ENCODE results near the gene MBTPS2. TPM values are rescaled to one million over a fixed set of nuclear protein-coding genes. Genes with fewer than 3 reads are reported as not detected.

The MBTPS2 gene
- total and polyA plus RNA-seq, 9 of the 15 experiments (the other 6 are each of a cell fraction or from before 2014, with no cell fraction given) = 2.3 to 18.7 (median 4.0) TPM

- TF ChIP-seq AFF4 (CRISPR knock-in tag; IDR thresholded peaks at IDR 0.05) = peak; percentile 63; the same call in 1 of the 2 replicates
- TF ChIP-seq ELF2 (CRISPR knock-in tag; IDR thresholded peaks at IDR 0.05) = peak; percentile 33; the same call in 1 of the 2 replicates
- TF ChIP-seq ZNF224 (CRISPR knock-in tag; IDR thresholded peaks at IDR 0.05) = 0 out of 2 replicates have a peak, but pooled peaks have one; percentile 46
- no peak for TF ChIP-seq ZNF175 (CRISPR knock-in tag; IDR thresholded peaks at IDR 0.05; ENCODE audit: low read depth)
- TF ChIP-seq NUFIP1 (IDR thresholded peaks at IDR 0.05; ENCODE audit: partially characterized antibody) = no peak
- no peak for TF ChIP-seq WHSC1 (IDR thresholded peaks at IDR 0.05; ENCODE audit: low read length)
- no peak; the same call in 1 of the 2 replicates for TF ChIP-seq ATF6 (CRISPR knock-in tag; IDR thresholded peaks at IDR 0.05)
- TF ChIP-seq GTF2F1 (IDR thresholded peaks at IDR 0.05; ENCODE audit: low read depth, low read length) = peak; percentile 87; the same call in 1 of the 2 replicates
- TF ChIP-seq SMAD4 (CRISPR knock-in tag; conservative IDR thresholded peaks at IDR 0.05) = 0 out of 2 replicates have a peak, but pooled peaks have one; percentile 26
- no peak for TF ChIP-seq ZNF449 (CRISPR knock-in tag; IDR thresholded peaks at IDR 0.05)
- no peak for TF ChIP-seq ZFP36 (IDR thresholded peaks at IDR 0.05; ENCODE audit: low read depth, low read length, partially characterized antibody)
- TF ChIP-seq BRD9 (IDR thresholded peaks at IDR 0.05; ENCODE audit: low read depth, partially characterized antibody) = no peak
- no peak for TF ChIP-seq NCOA2 (IDR thresholded peaks at IDR 0.05; ENCODE audit: partially characterized antibody in 2 of 2)
- TF ChIP-seq ARID3B (CRISPR knock-in tag; IDR thresholded peaks at IDR 0.05; ENCODE audit: borderline replicate concordance) = no peak
- peak; percentile 94 for TF ChIP-seq PHF20 (IDR thresholded peaks at IDR 0.05; ENCODE audit: partially characterized antibody)
Observed at GRCh38 chrX:21839334-21840192, at the start of gene MBTPS2 (continued).

Measured in K562 (cell line).